Measurements from ENCODE around the gene OSBPL8. TPM values are rescaled to one million over a fixed set of nuclear protein-coding genes. Genes with fewer than 3 reads are reported as not detected.

Gene OSBPL8
- total RNA-seq, 1 experiment from 2014 or later = 81.7 TPM

DNA sequence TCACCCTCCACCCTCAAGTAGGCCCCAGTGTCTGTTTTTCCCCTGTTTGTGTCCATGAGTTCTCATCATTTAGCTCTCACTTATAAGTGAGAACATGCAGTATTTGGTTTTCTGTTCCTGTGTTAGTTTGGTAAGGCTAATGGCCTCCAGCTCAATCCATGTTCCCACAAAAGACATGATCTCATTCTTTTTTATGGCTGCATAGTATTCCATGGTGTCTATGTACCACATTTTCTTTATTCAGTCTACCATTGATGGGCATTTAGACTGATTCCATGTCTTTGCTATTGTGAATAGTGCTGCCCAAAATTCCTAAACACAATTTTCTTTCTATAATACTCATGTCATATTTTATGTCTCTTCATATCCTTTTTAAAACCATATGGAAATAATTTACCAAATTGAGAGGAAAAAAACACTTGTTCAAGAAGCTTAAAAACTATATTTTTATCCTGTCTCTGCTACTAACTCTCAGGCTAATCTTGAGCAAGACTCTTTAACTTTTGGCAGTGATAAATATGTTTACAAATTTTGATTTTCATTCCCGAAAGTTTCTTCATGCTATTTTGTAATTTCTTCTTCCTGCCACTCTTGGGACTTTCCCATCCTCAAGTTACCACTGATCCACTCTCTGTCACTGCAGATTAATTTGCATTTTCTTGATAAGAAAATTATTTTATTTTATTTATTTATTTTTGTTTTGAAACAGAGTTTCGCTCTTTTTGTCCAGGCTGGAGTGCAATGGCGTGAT lies 28.0 kb upstream of the OSBPL8 start:
- no peaks in the 10 kb centered on the region for H3K27me3 Mint-ChIP-seq (ENCODE audit: low read depth)
- H3K27ac Mint-ChIP-seq = no peak overlapping the region
- DNase-seq (ENCODE audit: low spot score) (no peak), ATAC-seq (no peak)
- H3K4me3 Mint-ChIP-seq = no peak overlapping the region
- CTCF ChIA-PET = interaction anchor here (1.2 to 2.3 kb wide), 3 partner anchors 13 to 556 kb away, joined by 3 to 6 read pairs (median 5); partner anchors contain the start of gene OSBPL8
- H3K9me3 Mint-ChIP-seq = peaks cover 13% of the 10 kb centered on the region
- TF ChIP-seq ZNF219 (CRISPR knock-in tag; IDR thresholded peaks at IDR 0.05; ENCODE audit: borderline replicate concordance) (no peak), FOXJ3 (CRISPR knock-in tag; IDR thresholded peaks at IDR 0.05; ENCODE audit: borderline replicate concordance) (no peak), FOXP1 (CRISPR knock-in tag; IDR thresholded peaks at IDR 0.05; ENCODE audit: borderline replicate concordance) (no peak), TEAD4 (CRISPR knock-in tag; IDR thresholded peaks at IDR 0.05) (no peak), ESRRA (CRISPR knock-in tag; IDR thresholded peaks at IDR 0.05; ENCODE audit: borderline replicate concordance) (no peak), ZNF317 (CRISPR knock-in tag; IDR thresholded peaks at IDR 0.05; ENCODE audit: borderline replicate concordance, low read depth) (no peak), TEAD1 (CRISPR knock-in tag; IDR thresholded peaks at IDR 0.05) (no peak), TCF7 (CRISPR knock-in tag; IDR thresholded peaks at IDR 0.05; ENCODE audit: low read depth) (no peak), ZBTB21 (CRISPR knock-in tag; IDR thresholded peaks at IDR 0.05; ENCODE audit: borderline replicate concordance) (no peak), TP53 (CRISPR knock-in tag; IDR thresholded peaks at IDR 0.05) (no peak), ZNF232 (CRISPR knock-in tag; IDR thresholded peaks at IDR 0.05) (no peak), GABPB1 (CRISPR knock-in tag; IDR thresholded peaks at IDR 0.05) (no peak), ZNF671 (CRISPR knock-in tag; IDR thresholded peaks at IDR 0.05) (no peak)
- TF ChIP-seq, protein P1, sequence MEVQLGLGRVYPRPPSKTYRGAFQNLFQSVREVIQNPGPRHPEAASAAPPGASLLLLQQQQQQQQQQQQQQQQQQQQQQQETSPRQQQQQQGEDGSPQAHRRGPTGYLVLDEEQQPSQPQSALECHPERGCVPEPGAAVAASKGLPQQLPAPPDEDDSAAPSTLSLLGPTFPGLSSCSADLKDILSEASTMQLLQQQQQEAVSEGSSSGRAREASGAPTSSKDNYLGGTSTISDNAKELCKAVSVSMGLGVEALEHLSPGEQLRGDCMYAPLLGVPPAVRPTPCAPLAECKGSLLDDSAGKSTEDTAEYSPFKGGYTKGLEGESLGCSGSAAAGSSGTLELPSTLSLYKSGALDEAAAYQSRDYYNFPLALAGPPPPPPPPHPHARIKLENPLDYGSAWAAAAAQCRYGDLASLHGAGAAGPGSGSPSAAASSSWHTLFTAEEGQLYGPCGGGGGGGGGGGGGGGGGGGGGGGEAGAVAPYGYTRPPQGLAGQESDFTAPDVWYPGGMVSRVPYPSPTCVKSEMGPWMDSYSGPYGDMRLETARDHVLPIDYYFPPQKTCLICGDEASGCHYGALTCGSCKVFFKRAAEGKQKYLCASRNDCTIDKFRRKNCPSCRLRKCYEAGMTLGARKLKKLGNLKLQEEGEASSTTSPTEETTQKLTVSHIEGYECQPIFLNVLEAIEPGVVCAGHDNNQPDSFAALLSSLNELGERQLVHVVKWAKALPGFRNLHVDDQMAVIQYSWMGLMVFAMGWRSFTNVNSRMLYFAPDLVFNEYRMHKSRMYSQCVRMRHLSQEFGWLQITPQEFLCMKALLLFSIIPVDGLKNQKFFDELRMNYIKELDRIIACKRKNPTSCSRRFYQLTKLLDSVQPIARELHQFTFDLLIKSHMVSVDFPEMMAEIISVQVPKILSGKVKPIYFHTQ (CRISPR knock-in tag; IDR thresholded peaks at IDR 0.05) = no peak
- TF ChIP-seq, protein P2, sequence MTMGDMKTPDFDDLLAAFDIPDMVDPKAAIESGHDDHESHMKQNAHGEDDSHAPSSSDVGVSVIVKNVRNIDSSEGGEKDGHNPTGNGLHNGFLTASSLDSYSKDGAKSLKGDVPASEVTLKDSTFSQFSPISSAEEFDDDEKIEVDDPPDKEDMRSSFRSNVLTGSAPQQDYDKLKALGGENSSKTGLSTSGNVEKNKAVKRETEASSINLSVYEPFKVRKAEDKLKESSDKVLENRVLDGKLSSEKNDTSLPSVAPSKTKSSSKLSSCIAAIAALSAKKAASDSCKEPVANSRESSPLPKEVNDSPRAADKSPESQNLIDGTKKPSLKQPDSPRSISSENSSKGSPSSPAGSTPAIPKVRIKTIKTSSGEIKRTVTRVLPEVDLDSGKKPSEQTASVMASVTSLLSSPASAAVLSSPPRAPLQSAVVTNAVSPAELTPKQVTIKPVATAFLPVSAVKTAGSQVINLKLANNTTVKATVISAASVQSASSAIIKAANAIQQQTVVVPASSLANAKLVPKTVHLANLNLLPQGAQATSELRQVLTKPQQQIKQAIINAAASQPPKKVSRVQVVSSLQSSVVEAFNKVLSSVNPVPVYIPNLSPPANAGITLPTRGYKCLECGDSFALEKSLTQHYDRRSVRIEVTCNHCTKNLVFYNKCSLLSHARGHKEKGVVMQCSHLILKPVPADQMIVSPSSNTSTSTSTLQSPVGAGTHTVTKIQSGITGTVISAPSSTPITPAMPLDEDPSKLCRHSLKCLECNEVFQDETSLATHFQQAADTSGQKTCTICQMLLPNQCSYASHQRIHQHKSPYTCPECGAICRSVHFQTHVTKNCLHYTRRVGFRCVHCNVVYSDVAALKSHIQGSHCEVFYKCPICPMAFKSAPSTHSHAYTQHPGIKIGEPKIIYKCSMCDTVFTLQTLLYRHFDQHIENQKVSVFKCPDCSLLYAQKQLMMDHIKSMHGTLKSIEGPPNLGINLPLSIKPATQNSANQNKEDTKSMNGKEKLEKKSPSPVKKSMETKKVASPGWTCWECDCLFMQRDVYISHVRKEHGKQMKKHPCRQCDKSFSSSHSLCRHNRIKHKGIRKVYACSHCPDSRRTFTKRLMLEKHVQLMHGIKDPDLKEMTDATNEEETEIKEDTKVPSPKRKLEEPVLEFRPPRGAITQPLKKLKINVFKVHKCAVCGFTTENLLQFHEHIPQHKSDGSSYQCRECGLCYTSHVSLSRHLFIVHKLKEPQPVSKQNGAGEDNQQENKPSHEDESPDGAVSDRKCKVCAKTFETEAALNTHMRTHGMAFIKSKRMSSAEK (CRISPR knock-in tag; IDR thresholded peaks at IDR 0.05; ENCODE audit: borderline replicate concordance) = no peak
- POLR2A ChIA-PET = no interaction called here
- no peaks in the 10 kb centered on the region for H3K4me1 Mint-ChIP-seq
- no peaks in the 10 kb centered on the region for H3K36me3 Mint-ChIP-seq

DNA sequence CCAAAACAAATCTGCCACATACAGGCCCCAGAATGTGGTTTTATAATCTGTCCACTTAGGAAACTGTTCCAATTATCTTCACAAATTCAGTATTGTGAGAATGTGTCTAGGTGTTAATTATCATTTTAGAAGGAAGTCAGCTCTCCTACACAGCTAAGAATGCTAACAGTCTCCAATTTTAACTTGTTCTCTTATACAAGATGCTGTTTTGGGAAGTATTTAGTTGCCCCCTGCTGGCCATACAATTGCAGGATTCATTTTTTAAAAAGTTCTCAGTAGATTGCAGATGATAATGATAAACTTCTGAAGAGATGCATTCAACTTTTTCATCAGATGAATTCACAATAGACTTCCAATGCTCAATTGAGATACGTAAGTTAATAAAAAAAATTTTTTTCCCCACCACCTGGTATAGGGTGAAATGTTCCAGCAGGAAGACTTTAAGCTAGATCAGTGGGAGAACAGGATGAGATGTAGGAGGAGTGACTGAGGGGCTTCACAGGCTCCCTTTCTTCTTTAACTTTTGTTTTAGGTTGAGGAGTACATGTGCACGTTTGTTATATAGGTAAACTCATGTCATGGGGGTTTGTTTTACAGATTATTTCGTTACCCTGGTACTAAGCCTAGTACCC lies 27.3 kb upstream of the OSBPL8 start:
- H3K9me3 Mint-ChIP-seq = peaks cover 6% of the 10 kb centered on the region
- no peak overlapping the region for H3K27ac Mint-ChIP-seq
- H3K36me3 Mint-ChIP-seq = no peaks in the 10 kb centered on the region
- ATAC-seq = no peak
- H3K4me3 Mint-ChIP-seq = no peak overlapping the region
- ChIA-PET POLR2A (no interaction called here), CTCF (interaction anchor here (0.6 to 2.3 kb wide), 9 partner anchors 13 to 556 kb away, joined by 3 to 6 read pairs (median 3); partner anchors contain the start of gene OSBPL8)
- no peaks in the 10 kb centered on the region for H3K4me1 Mint-ChIP-seq
- DNase-seq (ENCODE audit: low spot score) = no peak
- H3K27me3 Mint-ChIP-seq (ENCODE audit: low read depth) = no peaks in the 10 kb centered on the region
- TF ChIP-seq, protein P3, sequence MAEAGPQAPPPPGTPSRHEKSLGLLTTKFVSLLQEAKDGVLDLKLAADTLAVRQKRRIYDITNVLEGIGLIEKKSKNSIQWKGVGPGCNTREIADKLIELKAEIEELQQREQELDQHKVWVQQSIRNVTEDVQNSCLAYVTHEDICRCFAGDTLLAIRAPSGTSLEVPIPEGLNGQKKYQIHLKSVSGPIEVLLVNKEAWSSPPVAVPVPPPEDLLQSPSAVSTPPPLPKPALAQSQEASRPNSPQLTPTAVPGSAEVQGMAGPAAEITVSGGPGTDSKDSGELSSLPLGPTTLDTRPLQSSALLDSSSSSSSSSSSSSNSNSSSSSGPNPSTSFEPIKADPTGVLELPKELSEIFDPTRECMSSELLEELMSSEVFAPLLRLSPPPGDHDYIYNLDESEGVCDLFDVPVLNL (CRISPR knock-in tag; IDR thresholded peaks at IDR 0.05; ENCODE audit: borderline replicate concordance, low read depth) = no peak
- TF ChIP-seq, protein P4, sequence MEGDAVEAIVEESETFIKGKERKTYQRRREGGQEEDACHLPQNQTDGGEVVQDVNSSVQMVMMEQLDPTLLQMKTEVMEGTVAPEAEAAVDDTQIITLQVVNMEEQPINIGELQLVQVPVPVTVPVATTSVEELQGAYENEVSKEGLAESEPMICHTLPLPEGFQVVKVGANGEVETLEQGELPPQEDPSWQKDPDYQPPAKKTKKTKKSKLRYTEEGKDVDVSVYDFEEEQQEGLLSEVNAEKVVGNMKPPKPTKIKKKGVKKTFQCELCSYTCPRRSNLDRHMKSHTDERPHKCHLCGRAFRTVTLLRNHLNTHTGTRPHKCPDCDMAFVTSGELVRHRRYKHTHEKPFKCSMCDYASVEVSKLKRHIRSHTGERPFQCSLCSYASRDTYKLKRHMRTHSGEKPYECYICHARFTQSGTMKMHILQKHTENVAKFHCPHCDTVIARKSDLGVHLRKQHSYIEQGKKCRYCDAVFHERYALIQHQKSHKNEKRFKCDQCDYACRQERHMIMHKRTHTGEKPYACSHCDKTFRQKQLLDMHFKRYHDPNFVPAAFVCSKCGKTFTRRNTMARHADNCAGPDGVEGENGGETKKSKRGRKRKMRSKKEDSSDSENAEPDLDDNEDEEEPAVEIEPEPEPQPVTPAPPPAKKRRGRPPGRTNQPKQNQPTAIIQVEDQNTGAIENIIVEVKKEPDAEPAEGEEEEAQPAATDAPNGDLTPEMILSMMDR (IDR thresholded peaks at IDR 0.05) = peak; percentile 36; the same call in 1 of the 2 replicates

Data from WTC11 (cell line).